ELF-1 (cell line): Measurements from ENCODE around the gene TRIM65.
"Not testable (repeated sequence)": the region's sequence is repeated elsewhere in the genome, so short reads cannot be mapped to it uniquely, and the experiment has no call there.

Experiments
- DNase-seq: peaks from one replicate; pipeline ENCODE4 v3.0.0-alpha.2; 2016; ENCODE audit warnings: low read depth, low spot score

Gene TRIM65

DNA sequence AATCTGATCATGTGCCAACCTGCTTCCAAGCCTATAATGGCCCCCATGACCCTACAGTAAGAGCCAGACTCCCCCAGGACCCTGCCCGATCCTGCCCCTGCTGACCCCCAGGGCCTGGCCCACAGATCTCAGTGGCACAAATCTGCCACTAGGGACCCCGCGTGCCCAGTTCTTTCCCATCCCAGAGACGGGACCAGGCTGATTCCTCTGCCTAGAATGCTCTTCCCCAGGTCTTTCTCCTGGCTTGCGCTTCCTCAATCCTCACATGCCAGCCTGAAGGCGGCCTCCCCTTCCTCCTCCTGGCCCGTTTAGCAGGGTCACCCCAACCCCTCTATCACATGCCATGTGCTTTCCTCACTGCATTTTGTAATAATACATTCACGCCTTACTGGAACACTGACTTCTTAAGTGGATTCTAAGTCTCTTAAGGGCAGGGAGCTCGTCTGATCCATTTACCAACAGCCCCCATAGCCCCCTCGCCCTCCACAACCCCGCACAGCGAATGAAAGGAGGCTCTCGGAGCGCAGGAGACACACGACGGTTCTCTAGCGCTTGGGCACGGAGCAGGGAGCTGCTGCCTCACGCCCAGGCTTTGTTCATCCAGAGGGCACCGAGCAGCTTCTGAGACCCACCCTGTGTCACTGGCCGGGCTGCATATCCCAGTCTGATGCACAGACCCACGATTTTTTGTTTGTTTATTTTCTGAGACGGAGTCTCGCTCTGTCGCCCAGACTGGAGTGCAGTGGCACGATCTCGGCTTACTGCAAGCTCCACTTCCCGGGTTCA is 1.2 kb downstream of the TRIM65 start:
- peak; percentile 66 for DNase-seq

DNA sequence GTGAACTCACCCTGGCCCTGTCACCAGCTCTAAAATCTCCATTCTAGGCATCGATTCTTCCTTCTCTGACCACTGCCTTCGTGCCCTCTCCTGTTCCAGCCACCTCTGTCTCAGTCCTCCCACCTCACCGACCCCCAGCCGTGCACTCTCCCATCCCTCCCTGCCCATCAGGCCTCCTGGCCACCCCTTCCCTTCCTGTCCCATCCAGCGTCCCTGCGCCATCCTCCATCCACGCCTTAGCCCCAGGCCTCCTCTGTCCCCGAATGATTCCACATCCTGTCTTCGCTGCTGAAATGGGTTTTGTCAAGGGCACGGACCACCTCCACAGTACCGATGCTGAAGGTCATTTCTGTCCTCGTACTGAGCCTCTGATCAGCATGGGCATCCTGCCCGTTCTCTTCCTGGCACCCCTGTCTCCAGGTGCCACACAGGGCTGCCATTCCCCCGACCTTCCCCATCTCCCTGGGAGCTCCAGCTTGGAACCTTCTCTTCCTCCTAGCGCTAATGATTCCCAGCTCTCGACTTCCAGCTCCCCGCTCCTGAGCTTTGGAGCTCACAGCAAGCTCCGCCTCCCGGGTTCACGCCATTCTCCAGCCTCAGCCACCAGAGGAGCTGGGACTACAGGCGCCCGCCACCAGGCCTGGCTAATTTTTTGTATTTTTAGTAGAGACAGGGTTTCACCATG is 2.6 kb downstream of the TRIM65 start:
- peak; percentile 64 for DNase-seq

DNA sequence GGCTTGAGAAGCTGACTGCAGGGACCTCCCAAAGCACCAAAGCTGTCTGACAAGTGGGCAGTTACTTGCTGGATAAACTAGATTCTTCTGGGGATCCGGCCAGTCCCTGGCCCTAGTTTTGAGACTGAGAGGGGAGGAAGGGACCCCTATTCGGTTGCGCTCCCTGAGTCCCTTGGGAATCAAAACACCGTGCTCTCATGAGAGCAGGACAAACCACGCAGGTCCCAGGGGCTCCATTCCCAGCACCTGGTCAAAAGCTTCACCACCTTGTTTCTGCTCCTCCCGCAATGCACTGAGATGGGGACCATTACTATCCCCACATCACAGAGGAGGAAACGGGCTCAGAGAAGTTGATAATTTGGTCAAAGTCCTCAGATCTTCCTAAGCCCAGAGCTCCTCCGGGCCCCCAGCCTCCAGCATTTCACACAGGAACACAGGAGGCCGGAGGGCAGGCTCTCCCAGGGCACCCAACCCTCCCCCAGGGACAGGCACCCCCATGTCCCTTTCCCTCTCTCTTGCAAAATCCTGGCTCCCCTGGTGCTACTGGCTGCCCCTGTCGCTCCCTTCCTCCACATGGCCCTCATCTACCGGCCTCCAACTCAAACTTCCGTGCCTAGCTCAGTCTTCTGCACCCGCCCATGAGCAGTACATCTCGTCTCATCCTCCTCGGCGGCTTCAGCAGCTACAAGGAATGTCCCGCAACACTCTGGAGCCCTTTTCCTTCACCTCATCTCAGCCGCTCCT is 3.3 kb downstream of the TRIM65 start:
- DNase-seq, result no peak

DNA sequence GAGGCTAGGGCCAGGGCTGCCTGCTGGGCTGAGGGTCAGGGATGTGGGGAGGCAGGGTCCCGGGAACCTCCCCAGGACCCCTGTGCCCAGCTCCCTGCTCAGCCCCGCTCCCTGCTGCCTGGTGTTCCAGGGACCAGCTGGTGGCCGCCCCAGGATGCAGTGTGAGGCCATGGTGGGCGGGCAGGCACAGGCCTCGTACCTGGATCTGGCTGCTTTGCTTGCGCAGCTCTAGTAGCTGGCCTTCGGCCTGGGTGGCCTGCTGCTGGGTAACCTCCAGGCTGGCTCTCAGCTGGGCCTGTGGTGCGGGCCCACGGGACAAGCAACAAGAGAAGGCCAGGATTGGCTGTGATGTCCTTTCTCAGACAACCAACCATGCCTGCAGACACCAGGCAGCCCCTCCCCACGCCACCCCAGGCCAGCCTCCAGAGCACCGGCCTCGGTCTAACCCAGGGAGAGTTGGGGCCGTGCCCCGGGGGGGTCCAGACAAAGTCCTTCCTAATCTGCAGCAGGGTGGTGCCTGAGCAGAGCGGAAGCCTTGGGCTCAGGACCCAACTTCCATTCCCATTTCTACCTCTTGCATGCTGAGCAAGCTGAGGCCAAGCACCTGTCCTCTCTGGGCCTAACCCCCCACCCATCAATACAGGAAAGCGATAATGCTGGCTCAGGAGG is 4.1 kb downstream of the TRIM65 start:
- no peak for DNase-seq

DNA sequence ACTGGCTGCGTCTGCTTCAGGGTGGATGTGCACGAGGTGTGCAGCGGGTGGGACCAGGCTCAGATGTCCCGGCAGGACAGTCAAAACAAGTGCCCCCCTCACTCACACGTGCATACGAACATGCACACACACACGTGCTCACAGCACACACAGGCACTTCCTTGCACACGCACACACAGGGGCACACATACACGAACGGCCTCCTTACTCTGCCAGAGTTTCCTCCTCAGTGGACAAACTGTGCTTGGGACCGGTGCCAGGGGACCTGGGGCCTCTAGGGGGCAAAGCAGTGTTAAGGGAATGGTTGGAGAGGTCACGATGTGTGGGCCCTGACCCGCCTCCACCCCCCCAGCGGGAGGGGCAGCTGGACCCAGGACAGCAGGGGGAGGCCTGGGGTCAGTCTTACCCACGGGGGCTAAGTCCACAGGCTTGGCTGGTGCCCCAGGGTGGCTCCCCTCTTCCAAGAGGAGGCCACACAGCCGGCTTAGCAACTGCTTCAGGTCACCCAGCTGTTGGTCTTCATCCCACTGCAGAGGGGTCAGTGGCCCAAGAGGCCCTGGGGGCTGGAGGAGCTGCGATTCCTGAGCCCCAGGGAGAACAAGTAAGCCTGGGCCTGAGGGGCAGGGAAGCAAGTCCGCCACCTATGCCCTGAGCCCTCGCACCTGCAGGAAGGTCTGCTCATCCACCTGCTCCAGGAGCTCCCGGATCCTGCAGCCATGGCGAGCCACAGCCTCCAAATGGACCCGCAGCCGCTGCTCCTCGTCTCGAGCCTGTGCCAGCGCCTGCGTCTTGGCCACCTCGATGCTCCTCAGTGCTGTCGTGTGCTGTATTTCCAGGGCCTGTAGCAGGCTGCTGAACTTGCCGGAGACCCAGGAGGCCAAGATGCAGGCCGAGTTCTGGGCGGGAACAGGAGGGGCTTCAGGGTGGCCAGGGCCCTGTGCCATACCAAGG is 4.9 kb downstream of the TRIM65 start:
- no peak for DNase-seq

DNA sequence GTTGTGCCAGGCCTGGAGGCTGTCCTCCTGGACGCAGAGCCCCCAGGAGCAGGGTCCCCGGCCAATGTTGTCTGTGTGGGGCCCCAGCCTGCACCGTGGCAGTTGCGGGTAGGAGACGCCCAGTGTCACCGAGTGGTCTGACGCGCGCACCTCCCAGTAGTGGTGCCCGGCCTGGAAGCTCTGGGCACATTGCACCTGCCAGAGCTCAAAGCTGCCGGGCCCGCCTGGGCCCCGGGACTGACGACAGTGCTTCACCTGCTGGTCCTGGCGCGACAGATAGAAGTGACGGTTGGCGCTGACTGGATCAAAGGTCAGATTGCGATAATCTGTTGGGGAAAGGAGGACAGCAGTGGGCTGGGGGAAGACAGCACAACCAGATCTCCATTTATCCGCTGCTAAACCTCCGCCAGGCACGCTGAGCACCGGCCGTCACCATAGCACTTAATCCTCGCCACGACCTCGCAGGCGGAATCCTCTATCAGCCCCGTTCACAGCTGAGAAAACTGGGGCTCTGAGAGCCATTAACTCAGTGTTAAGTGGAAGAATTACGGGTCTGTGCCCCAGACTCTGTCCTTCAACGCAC is 5.6 kb downstream of the TRIM65 start:
- DNase-seq, result no peak

DNA sequence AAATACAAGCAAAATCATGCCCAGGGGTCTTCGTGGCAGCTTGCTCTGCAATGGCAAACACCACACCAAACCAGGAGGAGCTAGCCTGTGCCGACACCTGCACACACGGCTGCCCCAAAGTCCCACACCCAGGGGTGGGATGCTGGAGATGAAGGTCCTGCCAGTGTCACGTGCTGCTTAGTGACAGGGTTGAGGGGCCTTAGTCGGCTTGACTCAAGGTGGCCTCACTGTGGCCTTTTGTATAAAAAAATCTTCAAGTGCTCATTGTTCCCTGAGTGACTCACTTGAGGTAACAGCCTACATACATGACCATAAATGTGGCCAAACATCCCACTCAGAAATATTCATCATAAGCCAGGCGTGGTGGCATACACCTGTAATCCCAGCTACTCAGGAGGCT is 7.3 kb downstream of the TRIM65 start:
- DNase-seq, result no peak

DNA sequence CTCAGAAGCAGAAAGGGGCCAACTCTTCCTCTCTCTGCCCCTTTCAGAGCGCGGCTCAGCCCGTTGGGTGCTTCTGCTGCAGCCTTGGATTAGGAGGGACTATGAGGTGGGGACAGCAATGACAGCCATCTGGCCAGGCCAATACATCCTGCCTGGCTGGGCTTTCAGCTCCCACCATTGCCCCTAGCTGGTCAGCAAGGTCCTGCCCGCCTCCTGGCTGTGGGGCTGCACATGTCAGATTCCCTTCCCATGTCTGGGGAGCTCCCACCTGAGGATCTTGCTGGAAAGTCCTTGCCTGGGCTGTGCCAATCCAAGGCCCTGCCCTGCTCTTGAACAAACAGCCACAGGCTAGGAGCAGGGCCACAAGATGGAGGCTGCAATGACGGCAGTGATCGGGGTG is 8.3 kb downstream of the TRIM65 start:
- DNase-seq, result no peak

DNA sequence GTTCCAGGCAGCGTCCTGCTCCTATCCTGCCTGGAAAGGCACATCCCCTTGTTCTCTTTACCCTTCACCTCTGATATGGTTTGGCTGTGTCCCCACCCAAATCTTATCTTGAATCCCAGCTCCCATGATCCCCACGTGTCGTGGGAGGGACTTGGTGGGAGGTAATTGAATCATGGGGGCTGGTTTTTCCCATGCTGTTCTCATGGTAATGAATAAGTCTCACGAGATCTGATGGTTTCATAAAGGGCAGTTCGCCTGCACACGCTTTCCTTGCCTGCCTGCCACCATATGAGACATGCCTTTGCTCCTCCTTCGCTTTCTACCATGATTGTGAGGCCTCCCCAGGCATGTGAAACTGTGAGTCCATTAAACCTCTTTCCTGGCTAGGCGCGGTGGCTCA is 10.9 kb downstream of the TRIM65 start:
- DNase-seq, result not testable (repeated sequence)

DNA sequence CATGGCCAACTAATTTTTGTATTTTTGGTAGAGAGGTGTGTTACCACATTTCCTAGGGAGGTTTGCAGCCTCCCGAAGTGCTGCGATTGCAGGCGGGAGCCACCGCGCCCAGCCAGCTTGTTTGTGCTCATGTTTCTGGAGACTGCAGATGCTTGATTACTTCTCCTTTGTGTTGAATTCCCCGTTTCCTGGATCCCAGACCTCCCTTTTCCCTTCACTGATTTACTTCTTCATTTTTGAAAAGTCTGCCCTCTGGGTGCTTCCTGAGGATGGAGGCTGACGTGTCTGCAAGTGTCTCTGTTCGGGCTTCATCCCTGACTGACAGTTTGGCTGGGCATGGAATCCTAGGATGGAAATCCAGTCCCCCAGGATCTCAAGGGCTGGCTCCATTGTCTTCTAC is 11.3 kb downstream of the TRIM65 start:
- no peak for DNase-seq

DNA sequence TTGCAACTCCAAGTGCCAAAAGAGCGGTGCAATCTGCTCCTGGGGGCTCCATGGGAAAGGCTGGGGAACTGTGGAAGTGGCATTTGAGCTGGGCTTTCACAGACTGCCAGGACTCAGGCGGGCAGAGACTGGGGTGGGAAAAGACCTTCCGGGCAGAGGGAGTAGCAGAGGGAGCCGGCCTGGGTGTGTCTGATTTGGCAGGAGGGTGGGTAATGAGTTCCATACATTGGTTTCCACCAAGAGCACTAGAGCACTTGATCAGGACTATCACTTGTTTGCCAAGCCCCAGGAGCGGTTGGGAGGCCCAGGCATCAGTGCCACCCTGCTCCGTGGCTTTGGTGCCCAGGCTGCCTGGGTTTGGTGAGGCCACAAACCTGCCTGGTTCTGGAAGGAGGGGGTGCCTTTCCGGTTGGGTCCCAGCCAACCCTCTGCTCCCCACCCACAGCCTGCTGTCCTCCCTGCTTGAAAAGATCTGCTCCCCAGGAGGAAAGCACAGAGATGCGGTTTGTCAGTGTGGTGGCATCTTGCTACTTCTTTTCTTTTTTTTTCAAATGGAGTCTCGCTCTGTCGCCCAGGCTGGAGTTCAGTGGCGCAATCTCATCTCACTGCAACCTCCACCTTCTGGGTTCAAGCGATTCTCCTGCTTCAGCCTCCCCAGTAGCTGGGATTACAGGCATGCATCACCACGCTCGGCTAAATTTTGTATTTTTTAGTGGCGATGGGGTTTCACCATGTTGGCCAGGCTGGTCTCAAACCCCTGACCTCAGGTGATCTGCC is 14.9 kb downstream of the TRIM65 start:
- DNase-seq, result no peak

DNA sequence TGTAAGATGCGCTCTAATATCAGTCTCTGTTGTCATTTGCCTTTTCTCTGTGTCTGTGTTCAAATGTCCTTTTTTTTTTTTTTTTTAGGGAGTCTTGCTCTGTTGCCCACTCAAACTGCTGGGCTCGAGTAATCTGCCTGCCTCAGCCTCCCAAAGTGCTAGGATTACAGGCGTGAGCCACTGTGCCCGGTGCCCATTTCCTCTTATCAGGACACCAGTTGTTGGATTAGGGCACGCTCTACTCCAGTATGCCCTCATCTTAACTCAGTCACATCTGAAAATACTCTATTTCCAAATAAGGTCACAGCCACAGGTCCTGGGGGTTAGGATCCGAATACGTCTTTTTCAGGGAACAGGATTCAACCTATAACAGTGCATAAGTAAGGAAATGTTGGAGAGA is 16.5 kb downstream of the TRIM65 start:
- DNase-seq, result no peak

DNA sequence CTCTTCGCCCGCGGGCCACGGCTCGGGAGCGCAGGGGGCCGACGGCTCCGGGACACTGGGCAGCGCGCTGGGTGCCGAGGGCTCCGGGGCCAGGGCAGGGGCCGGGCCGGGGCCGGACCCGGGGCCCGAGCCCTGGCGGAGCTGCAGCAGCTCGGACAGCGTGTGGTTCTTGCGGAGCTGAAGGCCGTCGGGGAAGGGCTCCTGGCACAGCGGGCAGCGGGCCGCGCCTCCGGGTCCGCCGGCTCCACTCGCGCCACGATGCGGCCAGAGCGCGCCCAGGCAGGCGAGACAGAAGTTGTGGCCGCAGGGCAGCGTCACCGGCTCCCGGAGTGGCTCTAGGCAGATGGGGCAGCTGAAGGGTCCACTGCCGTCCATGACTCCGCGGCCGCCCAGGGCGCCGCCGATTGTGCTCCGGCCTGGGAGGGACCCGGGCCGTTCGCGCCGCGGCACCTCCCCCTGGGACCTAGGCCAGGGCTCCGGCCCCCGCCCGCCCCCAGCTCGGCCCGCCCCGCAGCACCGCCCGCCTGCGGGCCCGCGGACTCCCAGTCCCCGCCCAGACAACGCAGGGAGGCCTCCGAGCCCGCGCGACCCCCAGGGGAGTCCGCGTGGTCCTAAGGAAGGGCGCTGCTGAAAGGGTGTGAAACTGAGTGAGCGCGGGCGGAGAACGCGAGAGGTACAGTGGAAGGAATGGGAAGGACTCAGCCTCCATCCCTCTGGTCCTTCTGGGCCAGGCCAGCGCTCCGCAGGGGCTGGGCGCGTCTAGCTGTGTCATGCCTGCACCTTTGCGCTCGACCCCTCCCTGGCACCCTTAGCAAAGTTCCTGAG is 18.4 kb downstream of the TRIM65 start, which contains the start of gene TRIM47:
TSS of gene TRIM47 (minus strand) at position 408 of the 825 bp plus-strand sequence. CDS start at position 375, 33 bp downstream.
- peak; percentile 68 for DNase-seq

DNA sequence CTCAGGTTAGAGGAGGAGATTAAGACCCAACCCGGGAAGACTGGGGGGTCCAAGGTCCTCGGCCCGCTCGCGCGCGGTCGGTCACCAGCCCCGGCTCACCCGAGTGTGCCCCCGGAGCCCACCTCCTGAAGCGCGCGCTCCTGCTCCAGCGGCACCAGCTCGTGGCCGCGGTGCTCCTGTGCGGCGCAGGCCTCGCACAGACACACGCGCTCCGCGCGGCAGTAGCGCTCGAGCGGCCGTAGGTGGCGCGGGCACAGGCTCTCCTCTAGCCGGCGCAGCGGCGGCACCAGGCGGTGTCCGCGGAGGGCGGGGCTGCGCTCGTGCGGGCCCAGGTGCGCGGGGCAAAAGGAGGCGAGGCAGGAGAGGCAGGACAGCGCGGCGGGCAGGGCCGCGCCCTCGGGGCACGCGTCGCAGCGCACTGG is 19.0 kb downstream of the TRIM65 start:
- DNase-seq, result peak; percentile 83

DNA sequence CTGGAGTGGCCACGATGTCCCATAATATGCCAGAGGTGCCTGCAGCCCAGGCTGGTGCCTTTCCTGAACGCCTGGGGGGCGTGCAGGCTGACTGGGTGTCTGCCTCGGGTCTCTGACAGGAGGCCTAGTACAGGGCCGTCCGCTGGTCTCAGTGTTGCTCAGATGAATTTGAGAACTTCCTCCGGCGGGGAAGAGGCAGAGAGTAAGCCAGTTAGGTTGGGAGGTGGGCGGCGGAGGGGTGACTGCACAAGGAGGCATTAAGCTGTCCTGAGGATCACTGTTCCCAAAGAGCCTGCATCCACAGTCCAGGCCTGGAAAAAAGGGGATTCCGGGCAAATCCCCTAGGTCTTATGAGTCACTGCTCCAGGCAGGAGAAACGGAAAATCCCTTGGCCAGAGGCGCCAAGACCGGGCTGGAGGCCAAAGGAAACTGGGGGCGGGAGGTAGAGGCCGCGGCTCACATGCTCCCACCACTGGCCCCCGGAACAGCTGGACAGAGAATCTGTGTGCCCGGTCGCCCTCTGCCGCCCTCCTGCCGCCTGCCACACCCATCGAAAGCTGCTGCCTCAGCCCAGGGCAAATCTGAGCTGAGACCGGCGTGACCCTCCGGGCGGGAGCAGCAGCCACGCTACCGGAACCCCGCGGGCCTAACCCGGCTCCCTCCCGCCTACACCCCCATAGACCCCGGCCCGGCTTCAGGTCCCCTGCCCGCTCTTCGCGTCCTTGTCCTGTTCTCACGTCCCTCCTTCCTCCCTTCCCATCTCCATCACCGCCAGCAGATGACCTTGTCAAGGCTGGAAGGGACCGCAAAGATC is 19.6 kb downstream of the TRIM65 start:
- peak; percentile 72 for DNase-seq

DNA sequence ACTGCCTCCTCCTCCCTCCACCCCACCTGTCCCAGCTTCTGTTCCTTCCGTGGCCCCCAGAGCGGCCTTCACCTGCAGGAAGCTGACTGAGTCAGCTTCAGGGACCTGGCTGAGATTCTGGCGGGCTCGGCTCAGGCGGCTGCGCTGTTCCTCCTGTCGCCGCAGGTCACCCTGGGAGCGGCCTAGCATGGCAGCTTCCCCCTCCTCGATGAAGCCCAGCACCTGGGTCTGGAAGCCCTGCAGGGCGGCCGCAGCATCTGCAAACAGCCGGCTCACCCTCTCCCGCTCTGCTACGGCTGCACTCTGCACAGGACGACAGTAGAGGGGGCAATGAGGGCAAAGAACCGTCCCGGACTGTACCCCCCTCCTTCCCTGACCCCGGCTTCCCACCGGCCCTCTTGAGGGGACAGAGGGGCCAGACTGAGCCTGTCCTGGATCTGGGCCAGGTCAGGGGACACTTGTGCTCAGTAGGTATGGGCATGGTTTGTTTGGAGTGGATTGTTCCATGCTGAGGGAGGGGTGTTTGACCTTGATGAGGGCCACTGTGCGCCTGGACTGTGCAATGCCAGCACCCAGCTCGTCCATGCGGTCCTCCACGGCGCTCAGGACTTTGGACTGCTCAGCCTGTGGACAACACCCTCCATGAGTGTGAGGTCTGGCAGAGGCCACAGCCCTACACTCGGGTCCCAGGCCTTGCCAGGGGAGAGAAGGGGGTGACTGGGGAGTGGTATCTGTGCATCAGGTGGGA is 20.4 kb downstream of the TRIM65 start:
- DNase-seq, result peak; percentile 77

DNA sequence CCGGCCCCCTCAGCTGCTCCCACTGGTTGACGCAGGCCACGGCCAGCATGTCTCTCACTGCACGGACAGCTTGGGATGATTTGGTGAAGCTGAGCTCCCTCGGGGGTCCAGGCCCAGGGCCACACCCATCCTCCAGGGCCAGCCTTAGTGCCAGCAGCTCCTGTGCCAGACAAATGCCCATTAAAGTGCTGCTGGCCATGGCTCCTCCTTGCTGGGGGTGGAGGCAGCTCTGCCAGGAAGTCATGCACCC is 20.9 kb downstream of the TRIM65 start:
- DNase-seq, result no peak
